HG03469 (cell line): ENCODE data around the gene CDC45.
A peak's percentile ranks its signal among the peaks of the same experiment; 100 is the strongest.

ENCODE experiments used
- ATAC-seq: cut with Tn5 transposase; IDR thresholded peaks from one replicate; pipeline ENCODE4 v1.9.1; 2021; ENCODE audit warnings: mild to moderate bottlenecking, moderate library complexity, moderate number of reproducible peaks; ENCODE audit not compliant: unreplicated experiment

Gene CDC45

GRCh38 chr22:19447330-19448075 is 32.2 kb upstream of the CDC45 start, which contains the start of gene C22orf39:
Gene C22orf39, minus strand, starts transcription at chr22:19447711. Its CDS starts 23 bp downstream, at chr22:19447688.
- ATAC-seq, result peak; percentile 55

GRCh38 chr22:19448076-19448607 is 31.6 kb upstream of the CDC45 start:
- ATAC-seq, result peak; percentile 27

- ATAC-seq, result no peak
Measured at GRCh38 chr22:19448739-19449421, 30.8 kb upstream of the CDC45 start.

- ATAC-seq, result no peak
Measured at GRCh38 chr22:19449422-19449767, 30.3 kb upstream of the CDC45 start.

- ATAC-seq, result no peak
Measured at GRCh38 chr22:19450363-19451175, 29.2 kb upstream of the CDC45 start.

GRCh38 chr22:19451570-19451969 is 28.1 kb upstream of the CDC45 start:
- ATAC-seq, result no peak

- no peak for ATAC-seq
Measured at GRCh38 chr22:19453718-19454117, 26.0 kb upstream of the CDC45 start.

GRCh38 chr22:19454156-19454555 is 25.6 kb upstream of the CDC45 start:
- ATAC-seq, result no peak

GRCh38 chr22:19455033-19455432 is 24.7 kb upstream of the CDC45 start:
- no peak for ATAC-seq

- ATAC-seq, result no peak
Measured at GRCh38 chr22:19455585-19456370, 23.9 kb upstream of the CDC45 start.

- ATAC-seq, result no peak
Measured at GRCh38 chr22:19456541-19456940, 23.2 kb upstream of the CDC45 start.

- no peak for ATAC-seq
Measured at GRCh38 chr22:19457828-19458428, 21.8 kb upstream of the CDC45 start.

- no peak for ATAC-seq
Measured at GRCh38 chr22:19460036-19460435, 19.7 kb upstream of the CDC45 start.

GRCh38 chr22:19461506-19461905 is 18.2 kb upstream of the CDC45 start:
- no peak for ATAC-seq

GRCh38 chr22:19463008-19463407 is 16.7 kb upstream of the CDC45 start:
- no peak for ATAC-seq

- ATAC-seq, result no peak
Measured at GRCh38 chr22:19463491-19464469, 15.9 kb upstream of the CDC45 start.

- no peak for ATAC-seq
Measured at GRCh38 chr22:19464546-19464945, 15.2 kb upstream of the CDC45 start.

- ATAC-seq, result no peak
Measured at GRCh38 chr22:19464975-19465374, 14.7 kb upstream of the CDC45 start.

GRCh38 chr22:19466126-19466716 is 13.5 kb upstream of the CDC45 start:
- ATAC-seq, result no peak
